GM12864 (cell line): ENCODE results near the gene NGFR.

Experiments used
- DNase-seq: peaks from one replicate; pipeline ENCODE4 v3.0.0-alpha.2; 2011; ENCODE audit warnings: low read depth
- H3K4me3 ChIP-seq: 2 replicates; pipeline ENCODE4 v1.5.1; 2011; ENCODE audit warnings: mild to moderate bottlenecking, low read depth, low read length, control low read depth
- CTCF ChIP-seq: IDR thresholded peaks from 2 replicates; pipeline ENCODE4 v1.5.1; 2011; ENCODE audit warnings: low read depth, mild to moderate bottlenecking, moderate library complexity, low read length, control low read depth, inconsistent platforms; ENCODE audit errors: missing control alignments

The NGFR gene

GRCh38 chr17:49510059-49510719, 15.1 kb downstream of the NGFR start:
- H3K4me3 ChIP-seq, result no peak overlapping the region
- no peak for TF ChIP-seq CTCF
- DNase-seq, result no peak

- no peak for DNase-seq
- no peak for TF ChIP-seq CTCF
- H3K4me3 ChIP-seq, result no peak overlapping the region
These were observed 15.6 kb downstream of the NGFR start for GRCh38 chr17:49510720-49511110.

GRCh38 chr17:49511810-49512209, 16.7 kb downstream of the NGFR start:
- TF ChIP-seq CTCF, result no peak
- H3K4me3 ChIP-seq, result no peak overlapping the region
- DNase-seq, result no peak

GRCh38 chr17:49512296-49513043, 17.4 kb downstream of the NGFR start:
- no peak for DNase-seq
- no peak overlapping the region for H3K4me3 ChIP-seq
- TF ChIP-seq CTCF, result no peak

- DNase-seq, result no peak
- no peak for TF ChIP-seq CTCF
- no peak overlapping the region for H3K4me3 ChIP-seq
These were observed 17.9 kb downstream of the NGFR start for GRCh38 chr17:49513044-49513395.

- H3K4me3 ChIP-seq, result no peak overlapping the region
- TF ChIP-seq CTCF, result no peak
- DNase-seq, result no peak
These were observed 18.5 kb downstream of the NGFR start for GRCh38 chr17:49513641-49514040.
